Small intestine (tissue), 7 donors: ENCODE data around the gene C2CD2. TPM values are rescaled to one million over a fixed set of nuclear protein-coding genes. Genes with fewer than 3 reads are reported as not detected.

Experiments
- DNase-seq, 2 donors: peaks; one replicate each; pipeline versions ENCODE4 v3.0.0 to v3.0.0-alpha.2; 2013
- FAIRE-seq: peaks from 2 replicates; lab custom pipeline; 2012; peaks lifted over from hg19 to GRCh38; lab: Jason Lieb, UNC
- H3K27ac ChIP-seq, 3 donors: one replicate each; pipeline ENCODE4 v1.5.1; 2013; ENCODE audit warnings: low read length in 2 of 3, mild to moderate bottlenecking in 2 of 3, control low read depth in 1 of 3, inconsistent platforms in 1 of 3, low read depth in 1 of 3, moderate library complexity in 1 of 3
- H3K27me3 ChIP-seq, 3 donors: one replicate each; pipeline ENCODE4 v1.6.1; 2013; ENCODE audit warnings: low read length in 3 of 3, inconsistent platforms in 1 of 3; ENCODE audit not compliant: control insufficient read depth in 3 of 3, insufficient read depth in 3 of 3
- H3K36me3 ChIP-seq, 3 donors: one replicate each; pipeline ENCODE4 v1.6.1; 2013; ENCODE audit warnings: low read length in 3 of 3, inconsistent platforms in 1 of 3, low read depth in 1 of 3, mild to moderate bottlenecking in 1 of 3, moderate library complexity in 1 of 3; ENCODE audit not compliant: control insufficient read depth in 3 of 3, insufficient read depth in 2 of 3
- H3K4me1 ChIP-seq, 3 donors: one replicate each; pipeline ENCODE4 v1.6.1; 2013; ENCODE audit warnings: low read length in 2 of 3, inconsistent platforms in 1 of 3, low read depth in 1 of 3, mild to moderate bottlenecking in 1 of 3, moderate library complexity in 1 of 3; ENCODE audit not compliant: control insufficient read depth in 3 of 3, insufficient read depth in 2 of 3
- H3K4me3 ChIP-seq, 3 donors: one replicate each; pipeline ENCODE4 v1.5.1; 2013; ENCODE audit warnings: low read length in 3 of 3, control low read depth in 1 of 3, inconsistent platforms in 1 of 3, low read depth in 1 of 3, mild to moderate bottlenecking in 1 of 3, moderate library complexity in 1 of 3
- H3K9me3 ChIP-seq, 2 donors: one replicate each; pipeline ENCODE4 v1.6.1; 2013; ENCODE audit warnings: low read depth in 1 of 2, low read length in 1 of 2; ENCODE audit not compliant: control insufficient read depth in 2 of 2, insufficient read depth in 1 of 2
- WGBS, 3 donors: extraction: QIAGEN DNeasy Blood & Tissue Kit; methylation state at CpG; one replicate each; pipeline ENCODE4 v1.1.7; 2013; 5-methylcytosine and 5-hydroxymethylcytosine counted together
- polyA plus RNA-seq, 4 donors: library from polyadenylated mRNA; stranded (reverse) in 3 of 4; unstranded in 1 of 4; fragments of 200-250 nt in 3 of 4; fragments of 120-200 nt in 1 of 4; gene quantifications; one replicate each; pipeline versions ENCODE4 v1.2.1 to v1.2.3, GENCODE V29; 2013
- donor health status: healthy with polysubstance abuse.
- donor health status: control.
- donor health status: control.
- donor health status: Bipolar disorder and iron deficiency.
- donor health status: healthy.

Gene C2CD2
- polyA plus RNA-seq, 4 donors, result 2.2 to 11.1 (median 6.7) TPM

- Histone ChIP-seq H3K4me1 (no peaks in the 10 kb centered on the region), H3K9me3 (no peaks in the 10 kb centered on the region), H3K4me3 (no peak overlapping the region), H3K27me3 (no peaks in the 10 kb centered on the region), H3K27ac (no peak overlapping the region), H3K36me3 (peaks cover 3 to 75% (median 8%) of the 10 kb centered on the region in 3 donors)
- WGBS, 3 donors, result 96 to 99% (median 98%) methylated on average over 8 of the region's 8 CpGs
- no peak for DNase-seq
- no peak for FAIRE-seq
Measured at GRCh38 chr21:41902946-41903345, 50.9 kb downstream of the C2CD2 start.

- no peaks in the 10 kb centered on the region for H3K27me3 ChIP-seq
- no peak overlapping the region for H3K27ac ChIP-seq
- no peaks in the 10 kb centered on the region for H3K9me3 ChIP-seq
- no peak overlapping the region for H3K4me3 ChIP-seq
- H3K36me3 ChIP-seq, result peaks cover 2 to 74% (median 3%) of the 10 kb centered on the region in 3 donors
- DNase-seq (no peak), FAIRE-seq (no peak)
- H3K4me1 ChIP-seq, result no peaks in the 10 kb centered on the region
- 93 to 96% (median 94%) methylated on average over 3 of the region's 3 CpGs for WGBS, 3 donors
Measured at GRCh38 chr21:41901782-41902181, 52.0 kb downstream of the C2CD2 start.

GRCh38 chr21:41901099-41901498 is 52.7 kb downstream of the C2CD2 start:
- H3K4me3 ChIP-seq, result no peak overlapping the region
- no peak for FAIRE-seq
- no peaks in the 10 kb centered on the region for H3K4me1 ChIP-seq
- no peak for DNase-seq
- H3K27ac ChIP-seq, result no peak overlapping the region
- no peaks in the 10 kb centered on the region for H3K27me3 ChIP-seq
- no peaks in the 10 kb centered on the region for H3K9me3 ChIP-seq
- WGBS, 3 donors, result 62 to 81% (median 64%) methylated on average over 12 of the region's 12 CpGs
- peaks cover 2 to 70% (median 3%) of the 10 kb centered on the region in 3 donors for H3K36me3 ChIP-seq

GRCh38 chr21:41900401-41900800 is 53.4 kb downstream of the C2CD2 start:
- DNase-seq (no peak), FAIRE-seq (no peak)
- H3K27me3 ChIP-seq, result no peaks in the 10 kb centered on the region
- no peaks in the 10 kb centered on the region for H3K4me1 ChIP-seq
- 85 to 93% (median 88%) methylated on average over 6 of the region's 6 CpGs for WGBS, 3 donors
- peaks cover 2 to 70% (median 3%) of the 10 kb centered on the region in 3 donors for H3K36me3 ChIP-seq
- H3K4me3 ChIP-seq, result no peak overlapping the region
- H3K9me3 ChIP-seq, result no peaks in the 10 kb centered on the region
- no peak overlapping the region for H3K27ac ChIP-seq

- H3K36me3 ChIP-seq, result peaks cover 2 to 74% (median 3%) of the 10 kb centered on the region in 3 donors
- FAIRE-seq, result no peak
Measured at GRCh38 chr21:41899426-41900202, 54.2 kb downstream of the C2CD2 start.

GRCh38 chr21:41898998-41899397 is 54.8 kb downstream of the C2CD2 start:
- WGBS, 3 donors, result 91 to 97% (median 96%) methylated on average over 17 of the region's 17 CpGs
- H3K4me1 ChIP-seq, result no peaks in the 10 kb centered on the region
- peaks cover 2 to 74% (median 6%) of the 10 kb centered on the region in 3 donors for H3K36me3 ChIP-seq
- H3K4me3 ChIP-seq, result no peak overlapping the region
- DNase-seq (no peak), FAIRE-seq (no peak)
- H3K9me3 ChIP-seq, result no peaks in the 10 kb centered on the region
- H3K27ac ChIP-seq, result no peak overlapping the region
- no peaks in the 10 kb centered on the region for H3K27me3 ChIP-seq

More at GRCh38 chr21:41899426-41900202, 54.2 kb downstream of the C2CD2 start:
- Histone ChIP-seq H3K4me1 (no peaks in the 10 kb centered on the region), H3K9me3 (no peaks in the 10 kb centered on the region), H3K4me3 (no peak overlapping the region), H3K27me3 (no peaks in the 10 kb centered on the region), H3K27ac (no peak overlapping the region)
- 74 to 84% (median 81%) methylated on average over 24 to 25 of the region's 25 CpGs for WGBS, 3 donors
- no peak for DNase-seq

- no peaks in the 10 kb centered on the region for H3K4me1 ChIP-seq
- no peak for DNase-seq
- H3K9me3 ChIP-seq, result no peaks in the 10 kb centered on the region
- H3K36me3 ChIP-seq, result peaks cover 2 to 67% (median 6%) of the 10 kb centered on the region in 3 donors
- WGBS, 3 donors, result 91 to 97% (median 96%) methylated on average over 8 of the region's 8 CpGs
- no peak overlapping the region for H3K27ac ChIP-seq
- no peak overlapping the region for H3K4me3 ChIP-seq
- H3K27me3 ChIP-seq, result no peaks in the 10 kb centered on the region
- no peak for FAIRE-seq
Measured at GRCh38 chr21:41897700-41898099, 56.1 kb downstream of the C2CD2 start.

GRCh38 chr21:41897047-41897669 is 56.7 kb downstream of the C2CD2 start:
- no peak for DNase-seq
- peaks cover 2 to 68% (median 3%) of the 10 kb centered on the region in 3 donors for H3K36me3 ChIP-seq
- no peaks in the 10 kb centered on the region for H3K9me3 ChIP-seq
- no peak overlapping the region for H3K4me3 ChIP-seq
- H3K4me1 ChIP-seq, result no peaks in the 10 kb centered on the region
- FAIRE-seq, result no peak
- 85 to 88% (median 86%) methylated on average over 10 to 11 of the region's 11 CpGs for WGBS, 3 donors
- H3K27ac ChIP-seq, result no peak overlapping the region
- no peaks in the 10 kb centered on the region for H3K27me3 ChIP-seq
